Smooth muscle cell (in vitro differentiated cells): ENCODE data around the gene NR2F1-AS1. TPM values are rescaled to one million over a fixed set of nuclear protein-coding genes. Genes with fewer than 3 reads are reported as not detected.
A peak's percentile ranks its signal among the peaks of the same experiment; 100 is the strongest.
"Not testable (repeated sequence)": the region's sequence is repeated elsewhere in the genome, so short reads cannot be mapped to it uniquely, and the experiment has no call there.

Source experiments
- DNase-seq: peaks from one replicate; lab custom pipeline; 2025; ENCODE audit not compliant: unreplicated experiment; lab: John Stamatoyannopoulos, UW
- H2AFZ ChIP-seq: fragments of 200-600 bp; sonication (generic); 2 replicates; pipeline ENCODE4 v1.6.0; 2016; ENCODE audit warnings: antibody characterized with exemption, low read depth, mild to moderate bottlenecking
- H3F3A ChIP-seq: fragments of 200-600 bp; sonication (generic); 2 replicates; pipeline ENCODE4 v1.6.0; 2017; ENCODE audit warnings: antibody characterized with exemption, low read depth
- H3K27ac ChIP-seq: fragments of 200-600 bp; sonication (generic); 2 replicates; pipeline ENCODE4 v1.5.1; 2016; ENCODE audit warnings: low read depth, mild to moderate bottlenecking
- H3K27me3 ChIP-seq: fragments of 200-600 bp; sonication (generic); 2 replicates; pipeline ENCODE4 v1.6.1; 2016; ENCODE audit warnings: low read depth, mild to moderate bottlenecking
- H3K36me3 ChIP-seq: fragments of 200-600 bp; sonication (generic); 2 replicates; pipeline ENCODE4 v1.5.1; 2016; ENCODE audit warnings: low read depth
- H3K4me1 ChIP-seq: fragments of 200-600 bp; sonication (generic); 2 replicates; pipeline ENCODE4 v1.5.1; 2016; ENCODE audit warnings: low read depth
- H3K4me2 ChIP-seq: fragments of 200-600 bp; sonication (generic); 2 replicates; pipeline ENCODE4 v1.6.0; 2016; ENCODE audit warnings: mild to moderate bottlenecking
- H3K4me3 ChIP-seq: fragments of 200-600 bp; sonication (generic); 2 replicates; pipeline ENCODE4 v1.5.1; 2016; ENCODE audit warnings: mild to moderate bottlenecking
- H3K79me2 ChIP-seq: fragments of 200-600 bp; sonication (generic); 2 replicates; pipeline ENCODE4 v1.6.0; 2016; ENCODE audit warnings: low read depth, mild to moderate bottlenecking
- H3K9ac ChIP-seq: fragments of 200-600 bp; sonication (generic); 2 replicates; pipeline ENCODE4 v1.6.0; 2016; ENCODE audit warnings: low read depth
- H3K9me3 ChIP-seq: fragments of 200-600 bp; sonication (generic); replicated peaks from 2 replicates; pipeline ENCODE4 v1.5.1; 2016; ENCODE audit warnings: low read depth
- H4K20me1 ChIP-seq: fragments of 200-600 bp; sonication (generic); 2 replicates; pipeline ENCODE4 v1.6.0; 2016; ENCODE audit warnings: low read depth
- WGBS: methylation state at CpG from one replicate; pipeline ENCODE4 v1.1.7; 2016; ENCODE audit warnings: low lambda C conversion rate; 5-methylcytosine and 5-hydroxymethylcytosine counted together
- polyA plus RNA-seq: library from polyadenylated mRNA; unstranded; fragments of >200 nt; fragmentation: Nextera tagmentation; extraction: Ambion mirVana; gene quantifications from 2 replicates; pipeline ENCODE4 v1.2.1, GENCODE V29; 2016
- total RNA-seq: library from RNA; depleted of rRNA; stranded (reverse); fragments of >200 nt; gene quantifications from 2 replicates; pipeline ENCODE4 v1.2.3, GENCODE V29; 2014
- TF ChIP-seq, protein P1 (sequence below): fragments of 200-600 bp; sonication (generic); IDR thresholded peaks from 2 replicates; pipeline ENCODE4 v1.5.1; 2017; ENCODE audit warnings: borderline replicate concordance, mild to moderate bottlenecking, antibody characterized with exemption; ENCODE audit not compliant: insufficient read depth, poor library complexity, severe bottlenecking

The NR2F1-AS1 gene
- total and polyA plus RNA-seq, 2 experiments from 2014 or later = 18.7 to 26.1 TPM

DNA sequence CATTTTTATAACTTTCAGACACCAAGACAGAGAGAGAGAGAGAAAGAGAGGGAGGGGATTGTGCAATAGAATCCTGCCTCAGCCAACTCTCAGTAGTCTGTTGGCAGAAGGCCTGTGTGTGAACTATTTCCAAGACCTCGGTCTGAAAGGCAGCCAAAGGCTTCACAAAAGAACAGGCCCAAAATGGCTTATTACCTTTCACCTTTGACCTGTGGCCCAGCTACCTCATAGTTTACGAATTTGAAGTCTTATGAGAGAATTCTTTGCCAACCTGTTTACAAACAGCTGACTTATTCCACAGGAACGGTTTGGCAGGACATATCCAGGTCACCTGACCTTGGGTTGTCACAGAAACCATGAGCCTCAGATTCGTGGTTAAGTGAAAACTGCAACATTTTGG is 48.6 kb downstream of the NR2F1-AS1 start:
- no peaks in the 10 kb centered on the region for H3F3A ChIP-seq
- H4K20me1 ChIP-seq = no peaks in the 10 kb centered on the region
- H2AFZ ChIP-seq = no peak overlapping the region
- no peaks in the 10 kb centered on the region for H3K9me3 ChIP-seq
- 79% methylated on average over 4 of the region's 4 CpGs for WGBS
- no peak overlapping the region for H3K27ac ChIP-seq
- no peak overlapping the region for H3K9ac ChIP-seq
- no peak overlapping the region for H3K4me3 ChIP-seq
- H3K79me2 ChIP-seq = no peaks in the 10 kb centered on the region
- no peak overlapping the region for H3K4me2 ChIP-seq
- H3K27me3 ChIP-seq = no peaks in the 10 kb centered on the region
- peaks cover 10% of the 10 kb centered on the region for H3K36me3 ChIP-seq
- DNase-seq = no peak
- H3K4me1 ChIP-seq = no peaks in the 10 kb centered on the region
- TF ChIP-seq, protein P1, sequence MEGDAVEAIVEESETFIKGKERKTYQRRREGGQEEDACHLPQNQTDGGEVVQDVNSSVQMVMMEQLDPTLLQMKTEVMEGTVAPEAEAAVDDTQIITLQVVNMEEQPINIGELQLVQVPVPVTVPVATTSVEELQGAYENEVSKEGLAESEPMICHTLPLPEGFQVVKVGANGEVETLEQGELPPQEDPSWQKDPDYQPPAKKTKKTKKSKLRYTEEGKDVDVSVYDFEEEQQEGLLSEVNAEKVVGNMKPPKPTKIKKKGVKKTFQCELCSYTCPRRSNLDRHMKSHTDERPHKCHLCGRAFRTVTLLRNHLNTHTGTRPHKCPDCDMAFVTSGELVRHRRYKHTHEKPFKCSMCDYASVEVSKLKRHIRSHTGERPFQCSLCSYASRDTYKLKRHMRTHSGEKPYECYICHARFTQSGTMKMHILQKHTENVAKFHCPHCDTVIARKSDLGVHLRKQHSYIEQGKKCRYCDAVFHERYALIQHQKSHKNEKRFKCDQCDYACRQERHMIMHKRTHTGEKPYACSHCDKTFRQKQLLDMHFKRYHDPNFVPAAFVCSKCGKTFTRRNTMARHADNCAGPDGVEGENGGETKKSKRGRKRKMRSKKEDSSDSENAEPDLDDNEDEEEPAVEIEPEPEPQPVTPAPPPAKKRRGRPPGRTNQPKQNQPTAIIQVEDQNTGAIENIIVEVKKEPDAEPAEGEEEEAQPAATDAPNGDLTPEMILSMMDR = no peak

DNA sequence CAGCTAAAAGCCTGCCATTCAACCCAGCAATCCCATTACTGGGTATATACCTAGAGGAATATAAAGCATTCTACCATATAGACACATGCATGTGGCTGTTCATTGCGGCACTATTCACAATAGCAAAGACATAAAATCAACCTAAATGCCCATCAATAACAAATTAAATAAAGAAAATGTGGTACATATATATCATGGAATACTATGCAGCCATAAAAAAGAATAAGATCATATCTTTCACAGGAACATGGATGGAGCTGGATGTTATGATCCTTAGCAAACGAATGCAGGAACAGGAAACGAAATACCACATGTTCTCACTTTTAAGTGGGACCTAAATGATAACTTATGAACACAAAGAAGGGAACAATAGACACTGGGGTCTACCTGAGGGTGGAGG is 59.2 kb downstream of the NR2F1-AS1 start:
- not testable (repeated sequence) for H3K27ac ChIP-seq, H3K4me3 ChIP-seq, H2AFZ ChIP-seq, DNase-seq, H3K9me3 ChIP-seq, H3K4me2 ChIP-seq, H3K4me1 ChIP-seq, H3K9ac ChIP-seq, H3K79me2 ChIP-seq, H3F3A ChIP-seq, H4K20me1 ChIP-seq, H3K27me3 ChIP-seq
- peaks cover 11% of the 10 kb centered on the region for H3K36me3 ChIP-seq
- 92% methylated on average over 3 of the region's 3 CpGs for WGBS

DNA sequence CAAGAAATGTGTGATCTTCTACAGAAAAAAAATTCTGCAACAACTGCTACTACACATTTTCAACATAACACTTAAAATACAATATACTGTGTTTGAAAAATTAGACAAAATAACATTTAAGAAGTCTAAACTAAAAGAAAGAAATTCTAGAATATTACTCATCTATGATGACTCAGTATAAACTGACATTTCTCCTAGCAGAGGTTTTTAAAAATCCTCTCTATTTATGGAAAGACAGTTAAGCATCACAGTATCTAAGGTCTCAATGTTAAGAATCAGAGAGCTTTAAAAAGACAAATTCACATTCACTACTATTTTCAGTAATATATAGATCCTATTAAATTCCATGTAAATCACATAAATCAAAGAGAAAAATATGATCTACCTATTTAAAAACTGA is 61.3 kb downstream of the NR2F1-AS1 start:
- Histone ChIP-seq H3K79me2 (no peaks in the 10 kb centered on the region), H3K4me1 (no peaks in the 10 kb centered on the region), H3K27me3 (no peaks in the 10 kb centered on the region), H3F3A (no peaks in the 10 kb centered on the region), H3K36me3 (no peaks in the 10 kb centered on the region), H3K4me2 (peak overlapping the region; percentile 52), H3K27ac (peak overlapping the region; percentile 35), H4K20me1 (no peaks in the 10 kb centered on the region), H3K9me3 (peaks cover 4% of the 10 kb centered on the region), H3K9ac (no peak overlapping the region), H3K4me3 (no peak overlapping the region), H2AFZ (peak overlapping the region; percentile 16)
- no peak for DNase-seq
- TF ChIP-seq, protein P1 = no peak

DNA sequence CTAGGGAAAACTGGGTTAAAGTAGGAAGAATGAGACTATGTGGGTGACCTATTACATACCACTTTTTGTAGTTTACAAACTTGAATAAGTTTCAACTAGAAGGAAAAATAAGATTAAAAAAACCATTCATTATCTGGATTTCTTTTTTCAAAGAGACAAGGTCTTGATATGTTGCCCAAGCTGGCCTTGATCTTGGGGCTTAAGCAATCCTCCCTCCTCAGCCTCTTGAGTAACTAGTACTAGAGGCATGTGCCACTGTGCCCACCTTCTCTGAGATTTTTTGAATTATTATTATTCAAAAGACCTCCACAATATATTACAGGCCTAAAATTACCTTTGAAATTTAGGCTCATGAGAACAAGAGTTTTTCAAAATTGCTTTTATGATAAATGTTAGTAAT is 63.2 kb downstream of the NR2F1-AS1 start:
- Histone ChIP-seq H3K4me3 (no peak overlapping the region), H3K79me2 (no peaks in the 10 kb centered on the region)
- TF ChIP-seq, protein P1 = no peak

More for the DNA sequence above, 63.2 kb downstream of the NR2F1-AS1 start:
- Histone ChIP-seq H2AFZ (no peak overlapping the region), H3K4me2 (no peak overlapping the region), H3K36me3 (no peaks in the 10 kb centered on the region), H3K4me1 (no peaks in the 10 kb centered on the region), H3K27me3 (no peaks in the 10 kb centered on the region), H3K9ac (no peak overlapping the region), H3K9me3 (no peaks in the 10 kb centered on the region), H3K27ac (no peak overlapping the region), H3F3A (no peaks in the 10 kb centered on the region), H4K20me1 (no peaks in the 10 kb centered on the region)
- DNase-seq = no peak
